Measurements from ENCODE around the gene UROD. TPM values are rescaled to one million over a fixed set of nuclear protein-coding genes. Genes with fewer than 3 reads are reported as not detected.

Gene UROD
- total and polyA plus RNA-seq, 2 donors (not counting 1 experiment from before 2014, with no cell fraction given): 65.5 to 82.5 TPM

DNA sequence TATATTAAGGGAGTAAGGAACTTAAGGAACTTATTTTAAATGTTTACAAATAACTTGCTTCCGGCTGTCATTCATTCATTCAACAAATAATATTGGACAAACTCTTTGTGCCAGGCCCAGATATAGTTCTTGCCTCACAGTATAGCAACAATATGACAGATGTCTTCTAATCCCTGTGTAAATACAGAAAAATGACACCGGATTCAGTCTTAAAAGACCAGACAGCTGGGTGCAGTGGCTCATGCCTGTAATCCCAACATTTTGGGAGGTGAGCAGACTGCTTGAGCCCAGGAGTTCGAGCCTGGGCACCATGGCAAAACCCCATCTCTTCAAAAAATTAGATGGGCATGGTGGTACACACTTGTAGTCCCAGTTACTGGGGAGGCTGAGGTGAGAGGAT is 49.3 kb upstream of the UROD start:
- ATAC-seq (ENCODE audit: low read depth): no peak
- Histone ChIP-seq H3K9me3 (ENCODE audit: control extremely low read depth in 1 of 3, control insufficient read depth in 2 of 3, insufficient read depth in 1 of 3, low read length in 2 of 3) (no peaks in the 10 kb centered on the region), H3K27me3 (replicated peaks in 1 of 4; ENCODE audit: control extremely low read depth in 1 of 4, control insufficient read depth in 3 of 4, insufficient read depth in 4 of 4, low read length in 3 of 4) (no peaks in the 10 kb centered on the region), H2AFZ (ENCODE audit: insufficient read depth, low read depth, low read length, poor library complexity, severe bottlenecking) (no peak overlapping the region), H4K20me1 (ENCODE audit: control insufficient read depth, insufficient read depth, low read length, poor library complexity, severe bottlenecking) (no peaks in the 10 kb centered on the region), H3K79me2 (ENCODE audit: control insufficient read depth, insufficient read depth, low read length) (peaks cover 4% of the 10 kb centered on the region), H3K4me2 (replicated peaks; ENCODE audit: low read depth, low read length, poor library complexity, severe bottlenecking) (no peak overlapping the region), H3K4me3 (ENCODE audit: control extremely low read depth in 1 of 5, extremely low read depth in 1 of 5, insufficient read depth in 1 of 5, low read depth in 2 of 5, low read length in 4 of 5) (no peak overlapping the region), H3K4me1 (ENCODE audit: control insufficient read depth in 2 of 2, insufficient read depth in 2 of 2, low read length in 2 of 2) (no peaks in the 10 kb centered on the region), H3K27ac (ENCODE audit: low read length in 2 of 2) (no peak overlapping the region), H3K36me3 (replicated peaks in 1 of 2; ENCODE audit: control extremely low read depth in 1 of 2, control insufficient read depth in 1 of 2, extremely low read depth in 1 of 2, insufficient read depth in 2 of 2, low read length in 1 of 2) (peaks cover 0 to 19% of the 10 kb centered on the region in 2 experiments), H3K9ac (ENCODE audit: low read length) (no peak overlapping the region)
- Mint-ChIP-seq H3K4me1 (no peaks in the 10 kb centered on the region), H3K27ac (no peak overlapping the region), H3K9me3 (ENCODE audit: insufficient read depth) (no peaks in the 10 kb centered on the region), H3K4me3 (no peak overlapping the region), H3K27me3 (no peaks in the 10 kb centered on the region)
- WGBS (ENCODE audit: insufficient coverage): 75% methylated on average over 1 of the region's 3 CpGs
- CTCF ChIA-PET: interaction anchor here (0.6 to 1.0 kb wide), 2 partner anchors 15 to 24 kb away, joined by 3 read pairs; no protein-coding TSS in a partner anchor
- POLR2A ChIA-PET: no interaction called here
- no peak for TF ChIP-seq EZH2 (IDR thresholded peaks at IDR 0.05; ENCODE audit: borderline replicate concordance, insufficient read depth, low read depth, low read length, poor library complexity, severe bottlenecking)
- TF ChIP-seq, protein P1, sequence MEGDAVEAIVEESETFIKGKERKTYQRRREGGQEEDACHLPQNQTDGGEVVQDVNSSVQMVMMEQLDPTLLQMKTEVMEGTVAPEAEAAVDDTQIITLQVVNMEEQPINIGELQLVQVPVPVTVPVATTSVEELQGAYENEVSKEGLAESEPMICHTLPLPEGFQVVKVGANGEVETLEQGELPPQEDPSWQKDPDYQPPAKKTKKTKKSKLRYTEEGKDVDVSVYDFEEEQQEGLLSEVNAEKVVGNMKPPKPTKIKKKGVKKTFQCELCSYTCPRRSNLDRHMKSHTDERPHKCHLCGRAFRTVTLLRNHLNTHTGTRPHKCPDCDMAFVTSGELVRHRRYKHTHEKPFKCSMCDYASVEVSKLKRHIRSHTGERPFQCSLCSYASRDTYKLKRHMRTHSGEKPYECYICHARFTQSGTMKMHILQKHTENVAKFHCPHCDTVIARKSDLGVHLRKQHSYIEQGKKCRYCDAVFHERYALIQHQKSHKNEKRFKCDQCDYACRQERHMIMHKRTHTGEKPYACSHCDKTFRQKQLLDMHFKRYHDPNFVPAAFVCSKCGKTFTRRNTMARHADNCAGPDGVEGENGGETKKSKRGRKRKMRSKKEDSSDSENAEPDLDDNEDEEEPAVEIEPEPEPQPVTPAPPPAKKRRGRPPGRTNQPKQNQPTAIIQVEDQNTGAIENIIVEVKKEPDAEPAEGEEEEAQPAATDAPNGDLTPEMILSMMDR (IDR thresholded peaks at IDR 0.05): no peak
- intact Hi-C loops (cut with micrococcal nuclease): no loop called here
- no peak for DNase-seq

DNA sequence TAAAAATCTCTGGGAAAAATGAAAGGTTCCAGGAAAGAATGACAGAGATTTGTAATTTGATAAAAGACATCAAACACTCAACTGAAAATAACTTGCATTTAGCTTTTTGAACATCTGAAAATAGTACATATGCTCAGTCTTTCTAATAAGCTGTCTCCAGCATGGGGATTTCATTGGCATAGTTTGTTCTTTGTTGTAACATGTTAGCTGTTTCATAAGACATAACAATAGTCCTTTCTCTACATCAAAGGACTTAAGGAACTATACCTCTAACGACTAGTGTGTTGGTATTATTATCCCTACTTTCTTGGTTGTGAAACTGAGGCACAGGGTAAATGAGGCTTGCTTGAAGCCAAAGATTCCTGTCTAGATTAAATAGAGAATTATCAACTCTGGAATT is 47.7 kb upstream of the UROD start:
- Histone ChIP-seq H3K79me2 (ENCODE audit: control insufficient read depth, insufficient read depth, low read length) (peaks cover 4% of the 10 kb centered on the region), H3K4me3 (ENCODE audit: control extremely low read depth in 1 of 5, extremely low read depth in 1 of 5, insufficient read depth in 1 of 5, low read depth in 2 of 5, low read length in 4 of 5) (no peak overlapping the region), H4K20me1 (ENCODE audit: control insufficient read depth, insufficient read depth, low read length, poor library complexity, severe bottlenecking) (no peaks in the 10 kb centered on the region), H3K27me3 (replicated peaks in 1 of 4; ENCODE audit: control extremely low read depth in 1 of 4, control insufficient read depth in 3 of 4, insufficient read depth in 4 of 4, low read length in 3 of 4) (no peaks in the 10 kb centered on the region), H3K9me3 (ENCODE audit: control extremely low read depth in 1 of 3, control insufficient read depth in 2 of 3, insufficient read depth in 1 of 3, low read length in 2 of 3) (no peaks in the 10 kb centered on the region), H3K36me3 (replicated peaks in 1 of 2; ENCODE audit: control extremely low read depth in 1 of 2, control insufficient read depth in 1 of 2, extremely low read depth in 1 of 2, insufficient read depth in 2 of 2, low read length in 1 of 2) (peaks cover 0 to 5% of the 10 kb centered on the region in 2 experiments), H3K4me2 (replicated peaks; ENCODE audit: low read depth, low read length, poor library complexity, severe bottlenecking) (no peak overlapping the region), H3K9ac (ENCODE audit: low read length) (no peak overlapping the region), H2AFZ (ENCODE audit: insufficient read depth, low read depth, low read length, poor library complexity, severe bottlenecking) (no peak overlapping the region), H3K27ac (ENCODE audit: low read length in 2 of 2) (no peak overlapping the region), H3K4me1 (ENCODE audit: control insufficient read depth in 2 of 2, insufficient read depth in 2 of 2, low read length in 2 of 2) (no peaks in the 10 kb centered on the region)
- intact Hi-C loops (cut with micrococcal nuclease): no loop called here
- Mint-ChIP-seq H3K4me3 (no peak overlapping the region), H3K27ac (no peak overlapping the region), H3K9me3 (ENCODE audit: insufficient read depth) (no peaks in the 10 kb centered on the region), H3K4me1 (no peaks in the 10 kb centered on the region), H3K27me3 (no peaks in the 10 kb centered on the region)
- TF ChIP-seq EZH2 (IDR thresholded peaks at IDR 0.05; ENCODE audit: borderline replicate concordance, insufficient read depth, low read depth, low read length, poor library complexity, severe bottlenecking): no peak
- TF ChIP-seq, protein P1 (IDR thresholded peaks at IDR 0.05): no peak
- no CpG with 5 or more reads among the region's 1 CpG for WGBS (ENCODE audit: insufficient coverage)
- ChIA-PET POLR2A (no interaction called here), CTCF (interaction anchor here (0.5 to 0.7 kb wide), 2 partner anchors 42 to 170 kb away, joined by 3 to 7 read pairs; no protein-coding TSS in a partner anchor)
- no peak for DNase-seq
- no peak for ATAC-seq (ENCODE audit: low read depth)

All from B cell (primary cell).